Fibroblast of mammary gland (primary cell): Measurements from ENCODE around the gene SIGLEC10.

Experiments used
- DNase-seq: peaks from one replicate; pipeline ENCODE4 v3.0.0-alpha.2; 2010; ENCODE audit warnings: low read depth
- H3K4me3 ChIP-seq: 2 replicates; pipeline ENCODE4 v1.5.1; 2011; ENCODE audit warnings: low read depth, mild to moderate bottlenecking, low read length, moderate library complexity; ENCODE audit not compliant: control insufficient read depth
- CTCF ChIP-seq: conservative IDR thresholded peaks from 2 replicates; pipeline ENCODE4 v1.5.1; 2011; ENCODE audit warnings: low read depth, low read length, inconsistent platforms; ENCODE audit not compliant: control insufficient read depth, insufficient read depth

The SIGLEC10 gene

GRCh38 chr19:51364200-51365106 lies 53.0 kb downstream of the SIGLEC10 start:
- no peak overlapping the region for H3K4me3 ChIP-seq
- TF ChIP-seq CTCF = no peak
- DNase-seq = peak; percentile 32

GRCh38 chr19:51361239-51361638 lies 56.2 kb downstream of the SIGLEC10 start:
- TF ChIP-seq CTCF = no peak
- H3K4me3 ChIP-seq = no peak overlapping the region
- no peak for DNase-seq
